Measurements from ENCODE around the gene PTCD1.
"Not testable (repeated sequence)": the region's sequence is repeated elsewhere in the genome, so short reads cannot be mapped to it uniquely, and the experiment has no call there.

PTCD1 gene

DNA sequence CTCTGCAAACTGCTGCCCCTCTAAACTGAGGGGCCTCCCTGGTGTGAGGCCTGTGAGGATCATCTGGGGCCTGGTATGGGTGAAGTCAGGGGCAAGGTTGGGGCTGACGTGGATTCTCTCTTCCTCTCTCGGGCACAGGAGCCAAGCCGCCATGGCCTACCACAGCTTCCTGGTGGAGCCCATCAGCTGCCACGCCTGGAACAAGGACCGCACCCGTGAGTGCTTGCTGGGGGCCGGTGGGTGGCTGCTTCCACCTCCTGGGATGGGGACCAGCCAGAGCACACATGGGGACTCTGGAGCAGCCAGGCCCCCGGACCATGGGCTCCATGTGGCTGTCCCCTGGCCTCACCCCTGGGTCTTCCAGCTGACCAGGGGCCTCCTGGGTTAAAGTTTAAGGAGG is 53.0 kb downstream of the PTCD1 start:
- no peak for DNase-seq

DNA sequence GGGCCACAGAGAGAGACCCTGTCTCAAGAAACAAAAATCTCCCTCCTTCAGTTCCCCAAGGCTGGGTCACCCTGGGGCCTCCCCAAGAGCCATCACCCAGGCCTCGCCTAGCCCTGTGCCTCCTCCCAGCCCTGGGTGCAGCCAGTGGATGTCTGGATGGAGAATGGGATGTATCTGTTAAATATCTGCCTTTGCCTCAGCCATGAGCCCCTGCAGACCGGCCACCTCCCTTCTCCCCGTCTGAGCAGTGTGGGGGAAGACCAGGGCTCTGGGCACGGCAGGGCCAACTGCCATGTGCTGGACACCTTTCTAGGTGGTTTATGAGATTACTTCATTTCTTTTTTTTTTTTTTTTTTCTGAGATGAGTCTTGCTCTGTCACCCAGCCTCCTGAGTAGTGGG is 54.1 kb downstream of the PTCD1 start:
- no peak for DNase-seq

- DNase-seq: no peak
Observed at GRCh38 chr7:99383791-99384370, 54.7 kb downstream of the PTCD1 start.

- no peak for DNase-seq
Observed at GRCh38 chr7:99383203-99383602, 55.4 kb downstream of the PTCD1 start.

DNA sequence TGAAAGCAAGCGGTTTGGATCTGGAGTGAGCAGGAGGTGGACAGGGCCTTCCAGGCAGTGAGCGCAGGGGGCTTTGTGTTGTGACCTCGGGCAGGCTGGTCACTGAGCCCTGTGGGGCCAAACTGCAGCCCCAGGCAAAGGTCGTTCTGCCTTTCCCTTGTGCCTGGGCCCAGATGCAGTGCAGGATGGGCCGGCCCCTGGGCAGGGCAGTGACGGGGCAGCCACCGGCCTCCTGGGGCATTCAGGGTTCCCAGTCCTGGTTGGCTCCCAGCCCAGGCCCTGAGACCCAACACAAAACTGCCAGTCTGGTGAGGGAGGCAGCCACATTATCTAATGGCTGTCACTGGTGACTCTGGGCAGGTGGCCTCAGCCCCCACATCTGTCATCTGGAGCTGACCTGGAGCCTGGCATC is 56.9 kb downstream of the PTCD1 start:
- DNase-seq: no peak

GRCh38 chr7:99380823-99381663 is 57.6 kb downstream of the PTCD1 start:
- DNase-seq: peak; percentile 77 to 78

DNA sequence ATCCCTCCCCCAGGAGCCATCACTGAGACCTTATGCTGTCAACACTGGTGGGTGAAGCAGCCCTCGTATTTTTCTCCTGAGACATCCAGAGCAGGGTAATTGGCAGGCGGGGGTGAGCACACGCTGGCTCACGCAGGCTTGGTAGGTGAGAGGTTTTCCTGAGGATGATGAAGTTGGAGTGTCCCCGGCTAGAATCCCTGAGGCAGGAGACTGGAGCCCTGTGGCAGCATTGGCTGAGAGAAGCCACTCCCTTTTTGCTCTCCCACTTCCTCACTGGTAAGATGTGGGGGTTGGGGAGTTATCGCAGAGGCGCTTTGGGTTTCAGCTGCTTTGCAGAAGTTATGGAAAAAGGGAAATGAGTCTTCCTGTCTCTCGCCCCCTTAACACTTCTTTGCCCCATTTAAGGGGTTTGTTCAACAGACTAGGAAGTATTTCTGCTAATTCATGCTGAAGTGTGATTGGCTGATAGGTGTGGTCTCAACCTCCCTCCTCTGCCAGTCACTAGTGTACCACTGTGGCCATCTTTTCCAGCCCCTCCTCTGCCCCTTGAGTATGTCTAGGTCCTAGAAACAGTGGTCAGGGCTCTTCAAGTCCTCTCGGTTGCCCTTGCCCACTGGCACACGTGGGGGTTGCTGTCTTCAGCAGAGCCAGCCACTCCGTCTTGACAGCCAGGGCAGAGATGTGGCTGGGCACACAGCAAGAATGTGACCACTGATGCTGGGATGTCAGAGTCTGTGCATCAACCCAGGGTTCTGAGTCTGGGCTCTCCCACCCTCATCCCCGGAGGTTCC is 58.4 kb downstream of the PTCD1 start:
- peak; percentile 35 to 40 for DNase-seq

DNA sequence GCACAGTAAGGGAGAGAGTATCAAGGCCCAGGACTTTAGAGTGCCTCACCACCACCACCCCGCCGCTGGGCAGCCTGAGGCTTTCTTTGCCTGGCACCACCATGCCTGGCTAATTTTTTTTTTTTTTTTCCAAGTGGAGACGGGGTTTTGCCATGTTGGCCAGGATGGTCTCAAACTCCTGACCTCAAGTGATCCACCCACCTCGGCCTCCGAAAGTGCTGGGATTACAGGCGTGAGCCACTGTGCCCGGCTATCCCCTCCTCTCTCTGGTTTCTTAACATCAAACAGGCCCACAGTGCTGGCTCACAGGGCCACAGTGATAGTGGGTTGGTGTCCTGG is 58.9 kb downstream of the PTCD1 start:
- not testable (repeated sequence) for DNase-seq

GRCh38 chr7:99379043-99379577 is 59.5 kb downstream of the PTCD1 start:
- peak in 1 of 2 donors; percentile 36 for DNase-seq

DNA sequence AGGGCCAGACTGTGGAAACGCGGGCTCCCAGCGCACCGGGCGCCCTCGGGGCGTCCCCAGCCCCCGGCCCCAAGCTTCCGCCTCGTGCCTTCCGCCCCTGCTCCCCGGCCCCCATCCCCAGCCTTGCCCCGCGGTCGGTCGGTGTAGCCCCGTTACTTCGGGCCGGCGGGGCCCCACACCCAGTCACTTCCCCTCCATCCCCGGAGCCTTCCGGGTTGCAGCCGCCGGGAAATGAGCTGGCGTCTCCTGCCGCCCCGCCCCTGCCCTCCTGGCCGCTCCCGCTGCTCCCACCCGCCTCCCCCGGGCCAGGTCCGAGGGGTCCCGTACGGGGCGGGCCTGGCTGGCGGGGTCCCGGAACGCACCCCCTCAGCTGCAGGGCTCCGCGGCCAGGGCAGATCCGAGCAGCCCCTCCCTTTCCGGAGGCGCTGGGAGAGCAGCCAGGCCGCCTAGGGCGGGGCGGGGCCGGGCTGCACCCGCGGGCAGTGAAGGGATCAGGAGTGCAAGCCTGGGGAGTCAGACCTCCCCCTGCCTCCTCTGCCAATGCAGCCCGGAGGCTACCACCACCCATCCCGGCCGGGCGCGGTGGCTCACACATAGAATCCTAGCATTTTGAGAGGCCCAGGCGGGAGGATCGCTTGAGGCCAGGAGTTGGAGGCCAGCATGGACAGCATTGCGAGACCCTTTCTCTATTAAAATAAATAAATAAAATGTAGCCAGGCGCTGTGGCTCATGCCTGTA is 63.4 kb downstream of the PTCD1 start:
- DNase-seq: peak; percentile 52 to 63

GRCh38 chr7:99374111-99375064 is 64.2 kb downstream of the PTCD1 start, which contains the start of gene ARPC1B:
TSS of gene ARPC1B (plus strand) at chr7:99374730. CDS start at chr7:99385715, 10,985 bp downstream.
- peak; percentile 76 to 87 for DNase-seq

DNA sequence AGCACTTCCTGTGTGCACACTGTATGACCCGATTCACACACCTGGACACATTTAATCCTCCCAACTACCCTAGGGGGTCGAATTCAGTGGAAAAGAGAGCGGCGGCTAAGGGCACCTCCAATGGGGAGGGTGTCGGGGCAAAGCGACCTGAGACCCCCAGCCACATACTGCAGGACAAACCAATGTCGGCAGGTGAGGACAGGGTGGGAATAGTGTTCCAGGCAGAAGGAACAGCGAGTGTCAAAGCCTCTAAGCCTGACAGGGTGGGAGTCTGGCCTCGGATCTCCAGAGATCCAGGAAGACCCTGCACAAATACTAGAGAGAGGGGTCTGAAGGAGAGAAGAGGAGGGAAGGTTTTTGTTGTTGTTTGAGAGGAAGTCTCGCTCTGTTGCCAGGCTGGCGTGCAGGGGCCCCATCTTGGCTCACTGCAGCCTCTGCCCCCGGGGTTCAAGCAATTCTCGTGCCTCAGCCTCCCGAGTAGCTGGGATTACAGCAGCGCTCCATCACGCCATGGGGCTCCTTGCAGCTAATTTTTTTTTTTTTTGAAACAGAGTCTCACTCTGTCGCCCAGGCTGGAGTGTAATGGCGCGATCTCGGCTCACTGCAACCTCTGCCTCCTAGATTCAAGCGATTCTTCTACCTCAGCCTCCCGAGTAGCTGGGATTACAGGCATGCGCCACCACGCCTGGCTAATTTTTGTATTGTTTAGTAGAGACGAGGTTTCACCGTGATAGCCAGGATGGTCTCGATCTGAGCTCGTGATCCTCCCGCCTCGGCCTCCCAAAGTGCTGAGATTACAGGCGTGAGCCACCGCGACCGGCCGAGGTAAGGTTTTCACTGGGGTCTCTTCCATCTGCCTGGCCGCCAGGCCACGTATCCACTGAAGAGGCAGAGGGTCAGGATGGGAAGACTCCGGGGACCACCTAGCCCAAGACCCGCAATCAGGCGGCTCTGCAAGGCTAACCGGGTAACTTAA is 65.2 kb downstream of the PTCD1 start:
- no peak for DNase-seq

GRCh38 chr7:99372275-99373090 is 66.1 kb downstream of the PTCD1 start:
- DNase-seq: no peak

- no peak for DNase-seq
Observed at GRCh38 chr7:99371376-99371920, 67.2 kb downstream of the PTCD1 start.

- DNase-seq: no peak
Observed at GRCh38 chr7:99369767-99370391, 68.7 kb downstream of the PTCD1 start.

- DNase-seq: no peak
Observed at GRCh38 chr7:99368750-99369389, 69.7 kb downstream of the PTCD1 start.
